Measurements from ENCODE around the gene OR2C1.
A peak's percentile ranks its signal among the peaks of the same experiment; 100 is the strongest.

The OR2C1 gene

GRCh38 chr16:3400779-3401688 lies 45.3 kb downstream of the OR2C1 start, which contains the start of the genes ZNF174 and ZSCAN32 (continued):
- TF ChIP-seq, protein P1, sequence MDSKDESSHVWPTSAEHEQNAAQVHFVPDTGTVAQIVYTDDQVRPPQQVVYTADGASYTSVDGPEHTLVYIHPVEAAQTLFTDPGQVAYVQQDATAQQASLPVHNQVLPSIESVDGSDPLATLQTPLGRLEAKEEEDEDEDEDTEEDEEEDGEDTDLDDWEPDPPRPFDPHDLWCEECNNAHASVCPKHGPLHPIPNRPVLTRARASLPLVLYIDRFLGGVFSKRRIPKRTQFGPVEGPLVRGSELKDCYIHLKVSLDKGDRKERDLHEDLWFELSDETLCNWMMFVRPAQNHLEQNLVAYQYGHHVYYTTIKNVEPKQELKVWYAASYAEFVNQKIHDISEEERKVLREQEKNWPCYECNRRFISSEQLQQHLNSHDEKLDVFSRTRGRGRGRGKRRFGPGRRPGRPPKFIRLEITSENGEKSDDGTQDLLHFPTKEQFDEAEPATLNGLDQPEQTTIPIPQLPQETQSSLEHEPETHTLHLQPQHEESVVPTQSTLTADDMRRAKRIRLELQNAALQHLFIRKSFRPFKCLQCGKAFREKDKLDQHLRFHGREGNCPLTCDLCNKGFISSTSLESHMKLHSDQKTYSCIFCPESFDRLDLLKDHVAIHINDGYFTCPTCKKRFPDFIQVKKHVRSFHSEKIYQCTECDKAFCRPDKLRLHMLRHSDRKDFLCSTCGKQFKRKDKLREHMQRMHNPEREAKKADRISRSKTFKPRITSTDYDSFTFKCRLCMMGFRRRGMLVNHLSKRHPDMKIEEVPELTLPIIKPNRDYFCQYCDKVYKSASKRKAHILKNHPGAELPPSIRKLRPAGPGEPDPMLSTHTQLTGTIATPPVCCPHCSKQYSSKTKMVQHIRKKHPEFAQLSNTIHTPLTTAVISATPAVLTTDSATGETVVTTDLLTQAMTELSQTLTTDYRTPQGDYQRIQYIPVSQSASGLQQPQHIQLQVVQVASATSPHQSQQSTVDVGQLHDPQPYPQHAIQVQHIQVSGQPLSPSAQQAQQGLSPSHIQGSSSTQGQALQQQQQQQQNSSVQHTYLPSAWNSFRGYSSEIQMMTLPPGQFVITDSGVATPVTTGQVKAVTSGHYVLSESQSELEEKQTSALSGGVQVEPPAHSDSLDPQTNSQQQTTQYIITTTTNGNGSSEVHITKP (tag by site-specific recombination; IDR thresholded peaks at IDR 0.05) = peak; percentile 89
- TF ChIP-seq ZNF513 (tag by site-specific recombination; IDR thresholded peaks at IDR 0.05) (no peak), SCRT1 (tag by site-specific recombination; IDR thresholded peaks at IDR 0.05; ENCODE audit: borderline replicate concordance) (no peak), ZNF843 (tag by site-specific recombination; IDR thresholded peaks at IDR 0.05) (0 out of 2 replicates have a peak, but pooled peaks have one; percentile 52), ZNF221 (tag by site-specific recombination; IDR thresholded peaks at IDR 0.05; ENCODE audit: borderline replicate concordance) (peak; percentile 84; the same call in 1 of the 2 replicates), ZNF341 (tag by site-specific recombination; IDR thresholded peaks at IDR 0.05; ENCODE audit: low read depth) (peak; percentile 86), ZNF560 (tag by site-specific recombination; IDR thresholded peaks at IDR 0.05; ENCODE audit: borderline replicate concordance) (peak; percentile 46; the same call in 1 of the 2 replicates), ZNF510 (tag by site-specific recombination; IDR thresholded peaks at IDR 0.05; ENCODE audit: insufficient replicate concordance) (no peak), WT1 (tag by site-specific recombination; IDR thresholded peaks at IDR 0.05) (no peak), ZNF580 (tag by site-specific recombination; IDR thresholded peaks at IDR 0.05) (peak; percentile 79; the same call in 1 of the 2 replicates), ZBTB17 (tag by site-specific recombination; IDR thresholded peaks at IDR 0.05) (peak; percentile 96), ZNF660 (tag by site-specific recombination; IDR thresholded peaks at IDR 0.05) (peak; percentile 84), ZNF571 (tag by site-specific recombination; IDR thresholded peaks at IDR 0.05) (no peak), ZNF473 (tag by site-specific recombination; IDR thresholded peaks at IDR 0.05) (no peak), ZFHX2 (tag by site-specific recombination; conservative IDR thresholded peaks at IDR 0.05) (peak; percentile 90), ZNF555 (tag by site-specific recombination; conservative IDR thresholded peaks at IDR 0.05) (no peak), ZNF133 (tag by site-specific recombination; IDR thresholded peaks at IDR 0.05) (no peak), ZBTB26 (tag by site-specific recombination; optimal IDR thresholded peaks at IDR 0.05) (peak; percentile 98)
- TF ChIP-seq, protein P2, sequence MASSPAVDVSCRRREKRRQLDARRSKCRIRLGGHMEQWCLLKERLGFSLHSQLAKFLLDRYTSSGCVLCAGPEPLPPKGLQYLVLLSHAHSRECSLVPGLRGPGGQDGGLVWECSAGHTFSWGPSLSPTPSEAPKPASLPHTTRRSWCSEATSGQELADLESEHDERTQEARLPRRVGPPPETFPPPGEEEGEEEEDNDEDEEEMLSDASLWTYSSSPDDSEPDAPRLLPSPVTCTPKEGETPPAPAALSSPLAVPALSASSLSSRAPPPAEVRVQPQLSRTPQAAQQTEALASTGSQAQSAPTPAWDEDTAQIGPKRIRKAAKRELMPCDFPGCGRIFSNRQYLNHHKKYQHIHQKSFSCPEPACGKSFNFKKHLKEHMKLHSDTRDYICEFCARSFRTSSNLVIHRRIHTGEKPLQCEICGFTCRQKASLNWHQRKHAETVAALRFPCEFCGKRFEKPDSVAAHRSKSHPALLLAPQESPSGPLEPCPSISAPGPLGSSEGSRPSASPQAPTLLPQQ (tag by site-specific recombination; IDR thresholded peaks at IDR 0.05) = peak; percentile 78
- TF ChIP-seq, protein P3, sequence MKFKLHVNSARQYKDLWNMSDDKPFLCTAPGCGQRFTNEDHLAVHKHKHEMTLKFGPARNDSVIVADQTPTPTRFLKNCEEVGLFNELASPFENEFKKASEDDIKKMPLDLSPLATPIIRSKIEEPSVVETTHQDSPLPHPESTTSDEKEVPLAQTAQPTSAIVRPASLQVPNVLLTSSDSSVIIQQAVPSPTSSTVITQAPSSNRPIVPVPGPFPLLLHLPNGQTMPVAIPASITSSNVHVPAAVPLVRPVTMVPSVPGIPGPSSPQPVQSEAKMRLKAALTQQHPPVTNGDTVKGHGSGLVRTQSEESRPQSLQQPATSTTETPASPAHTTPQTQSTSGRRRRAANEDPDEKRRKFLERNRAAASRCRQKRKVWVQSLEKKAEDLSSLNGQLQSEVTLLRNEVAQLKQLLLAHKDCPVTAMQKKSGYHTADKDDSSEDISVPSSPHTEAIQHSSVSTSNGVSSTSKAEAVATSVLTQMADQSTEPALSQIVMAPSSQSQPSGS (tag by site-specific recombination; IDR thresholded peaks at IDR 0.05; ENCODE audit: low read depth) = no peak
- TF ChIP-seq, protein P4, sequence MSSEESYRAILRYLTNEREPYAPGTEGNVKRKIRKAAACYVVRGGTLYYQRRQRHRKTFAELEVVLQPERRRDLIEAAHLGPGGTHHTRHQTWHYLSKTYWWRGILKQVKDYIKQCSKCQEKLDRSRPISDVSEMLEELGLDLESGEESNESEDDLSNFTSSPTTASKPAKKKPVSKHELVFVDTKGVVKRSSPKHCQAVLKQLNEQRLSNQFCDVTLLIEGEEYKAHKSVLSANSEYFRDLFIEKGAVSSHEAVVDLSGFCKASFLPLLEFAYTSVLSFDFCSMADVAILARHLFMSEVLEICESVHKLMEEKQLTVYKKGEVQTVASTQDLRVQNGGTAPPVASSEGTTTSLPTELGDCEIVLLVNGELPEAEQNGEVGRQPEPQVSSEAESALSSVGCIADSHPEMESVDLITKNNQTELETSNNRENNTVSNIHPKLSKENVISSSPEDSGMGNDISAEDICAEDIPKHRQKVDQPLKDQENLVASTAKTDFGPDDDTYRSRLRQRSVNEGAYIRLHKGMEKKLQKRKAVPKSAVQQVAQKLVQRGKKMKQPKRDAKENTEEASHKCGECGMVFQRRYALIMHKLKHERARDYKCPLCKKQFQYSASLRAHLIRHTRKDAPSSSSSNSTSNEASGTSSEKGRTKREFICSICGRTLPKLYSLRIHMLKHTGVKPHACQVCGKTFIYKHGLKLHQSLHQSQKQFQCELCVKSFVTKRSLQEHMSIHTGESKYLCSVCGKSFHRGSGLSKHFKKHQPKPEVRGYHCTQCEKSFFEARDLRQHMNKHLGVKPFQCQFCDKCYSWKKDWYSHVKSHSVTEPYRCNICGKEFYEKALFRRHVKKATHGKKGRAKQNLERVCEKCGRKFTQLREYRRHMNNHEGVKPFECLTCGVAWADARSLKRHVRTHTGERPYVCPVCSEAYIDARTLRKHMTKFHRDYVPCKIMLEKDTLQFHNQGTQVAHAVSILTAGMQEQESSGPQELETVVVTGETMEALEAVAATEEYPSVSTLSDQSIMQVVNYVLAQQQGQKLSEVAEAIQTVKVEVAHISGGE (tag by site-specific recombination; conservative IDR thresholded peaks at IDR 0.05; ENCODE audit: low read depth) = peak; percentile 93
- TF ChIP-seq, protein P5, sequence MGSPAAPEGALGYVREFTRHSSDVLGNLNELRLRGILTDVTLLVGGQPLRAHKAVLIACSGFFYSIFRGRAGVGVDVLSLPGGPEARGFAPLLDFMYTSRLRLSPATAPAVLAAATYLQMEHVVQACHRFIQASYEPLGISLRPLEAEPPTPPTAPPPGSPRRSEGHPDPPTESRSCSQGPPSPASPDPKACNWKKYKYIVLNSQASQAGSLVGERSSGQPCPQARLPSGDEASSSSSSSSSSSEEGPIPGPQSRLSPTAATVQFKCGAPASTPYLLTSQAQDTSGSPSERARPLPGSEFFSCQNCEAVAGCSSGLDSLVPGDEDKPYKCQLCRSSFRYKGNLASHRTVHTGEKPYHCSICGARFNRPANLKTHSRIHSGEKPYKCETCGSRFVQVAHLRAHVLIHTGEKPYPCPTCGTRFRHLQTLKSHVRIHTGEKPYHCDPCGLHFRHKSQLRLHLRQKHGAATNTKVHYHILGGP (tag by site-specific recombination; IDR thresholded peaks at IDR 0.05) = no peak

Data from HEK293 (cell line).